Measurements from ENCODE around the gene B3GAT3.

DNA sequence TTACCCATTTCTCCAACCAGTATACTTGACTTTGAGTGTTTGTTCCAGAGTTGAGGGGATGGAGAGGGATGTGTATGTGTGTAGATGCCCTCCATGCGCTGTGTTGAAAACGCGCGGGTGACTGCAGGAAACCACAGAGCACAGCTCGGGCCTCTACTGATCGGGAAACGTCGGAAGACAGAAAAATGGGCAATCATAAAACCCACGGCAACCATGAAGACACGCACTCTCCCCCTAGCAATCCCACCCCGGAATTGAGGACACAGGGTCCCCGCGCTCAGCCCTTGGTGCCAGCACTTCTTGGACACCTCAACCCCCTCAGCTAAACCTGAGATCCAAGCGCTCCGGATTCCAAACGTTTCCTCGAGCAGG is 49.4 kb upstream of the B3GAT3 start:
- TF ChIP-seq EZH2 (IDR thresholded peaks at IDR 0.05) = no peak
- no peak for TF ChIP-seq POLR2AphosphoS5 (IDR thresholded peaks at IDR 0.05; ENCODE audit: borderline replicate concordance, low read depth, low read length)
- TF ChIP-seq FOXP2 (optimal IDR thresholded peaks at IDR 0.05; ENCODE audit: control extremely low read depth, extremely low read length, insufficient read depth) = no peak

Measured in SK-N-MC (cell line).